ENCODE results near the gene DUSP8.

GRCh38 chr11:1566381-1567051, 5.6 kb downstream of the DUSP8 start:
- TF ChIP-seq CTCF (conservative IDR thresholded peaks at IDR 0.05) (no peak), EZH2 (IDR thresholded peaks at IDR 0.05; ENCODE audit: low read depth) (no peak)
